RWPE2 (cell line): Measurements from ENCODE around the gene RTF1.

Experiments
- ATAC-seq: fragments of 200-7000 bp; cut with Tn5 transposase; 3 replicates; pipeline ENCODE4 v1.9.1; 2021; ENCODE audit warnings: low read depth
- DNase-seq: peaks from one replicate; pipeline ENCODE4 v3.0.0-alpha.2; 2020; ENCODE audit warnings: low spot score
- H3K27ac ChIP-seq: fragments of 450-650 bp; 2 replicates; pipeline ENCODE4 v1.5.1; 2017; ENCODE audit warnings: mild to moderate bottlenecking; ENCODE audit not compliant: poor library complexity, severe bottlenecking
- H3K27me3 ChIP-seq: fragments of 250-450 bp; sonication (Bioruptor Pico); 2 replicates; pipeline ENCODE4 v1.5.1; 2021; ENCODE audit warnings: mild to moderate bottlenecking, moderate library complexity; ENCODE audit not compliant: insufficient read depth, poor library complexity, severe bottlenecking
- H3K36me3 ChIP-seq: fragments of 250-450 bp; sonication (Bioruptor Pico); 2 replicates; pipeline ENCODE4 v1.5.1; 2020; ENCODE audit warnings: low read depth, mild to moderate bottlenecking, moderate library complexity
- H3K4me1 ChIP-seq: fragments of 250-450 bp; sonication (Bioruptor Pico); 2 replicates; pipeline ENCODE4 v1.5.1; 2021; ENCODE audit warnings: mild to moderate bottlenecking, moderate library complexity; ENCODE audit not compliant: insufficient read depth, poor library complexity, severe bottlenecking
- H3K4me3 ChIP-seq: fragments of 250-450 bp; sonication (Bioruptor Pico); 2 replicates; pipeline ENCODE4 v1.5.1; 2021; ENCODE audit warnings: mild to moderate bottlenecking, moderate library complexity; ENCODE audit not compliant: severe bottlenecking
- H3K9me3 ChIP-seq: fragments of 250-450 bp; sonication (Bioruptor Pico); 2 replicates; pipeline ENCODE4 v1.5.1; 2021; ENCODE audit warnings: mild to moderate bottlenecking, moderate library complexity; ENCODE audit not compliant: severe bottlenecking
- CTCF ChIP-seq: fragments of 450-650 bp; IDR thresholded peaks from one replicate; pipeline ENCODE4 v1.5.1; 2017; ENCODE audit warnings: mild to moderate bottlenecking, moderate library complexity; ENCODE audit not compliant: poor library complexity, severe bottlenecking

RTF1 gene

GRCh38 chr15:41408234-41408641 is 8.7 kb upstream of the RTF1 start:
- no peaks in the 10 kb centered on the region for H3K36me3 ChIP-seq
- H3K27me3 ChIP-seq = no peaks in the 10 kb centered on the region
- TF ChIP-seq CTCF = no peak
- no peaks in the 10 kb centered on the region for H3K9me3 ChIP-seq
- ATAC-seq = peak; percentile 38
- H3K4me3 ChIP-seq = no peak overlapping the region
- peaks cover 4% of the 10 kb centered on the region for H3K4me1 ChIP-seq
- DNase-seq = no peak
- no peak overlapping the region for H3K27ac ChIP-seq

GRCh38 chr15:41411031-41411430 is 5.9 kb upstream of the RTF1 start:
- no peaks in the 10 kb centered on the region for H3K36me3 ChIP-seq
- H3K4me1 ChIP-seq = peaks cover 4% of the 10 kb centered on the region
- H3K27me3 ChIP-seq = no peaks in the 10 kb centered on the region
- ATAC-seq (peak; percentile 24; the same call in 1 of the 3 replicates), DNase-seq (no peak)
- no peak overlapping the region for H3K4me3 ChIP-seq
- peak; percentile 8 for TF ChIP-seq CTCF
- no peaks in the 10 kb centered on the region for H3K9me3 ChIP-seq
- H3K27ac ChIP-seq = no peak overlapping the region

GRCh38 chr15:41411441-41411840 is 5.5 kb upstream of the RTF1 start:
- no peak for TF ChIP-seq CTCF
- Histone ChIP-seq H3K36me3 (no peaks in the 10 kb centered on the region), H3K4me3 (no peak overlapping the region), H3K4me1 (peaks cover 4% of the 10 kb centered on the region), H3K27ac (no peak overlapping the region), H3K9me3 (no peaks in the 10 kb centered on the region), H3K27me3 (no peaks in the 10 kb centered on the region)
- DNase-seq = no peak
- no peak for ATAC-seq

- no peak for TF ChIP-seq CTCF
- peak overlapping the region; percentile 34 for H3K27ac ChIP-seq
These were observed 660 bp upstream of the RTF1 start for GRCh38 chr15:41416128-41416741.

GRCh38 chr15:41417418-41418195 is 712 bp downstream of the RTF1 start:
- peak overlapping the region; percentile 96 for H3K4me3 ChIP-seq
- no peak for TF ChIP-seq CTCF
- H3K27me3 ChIP-seq = no peaks in the 10 kb centered on the region
- peak overlapping the region; percentile 34 for H3K27ac ChIP-seq
- DNase-seq (peak; percentile 73), ATAC-seq (peak; percentile 47)
- peaks cover 13% of the 10 kb centered on the region for H3K4me1 ChIP-seq
- no peaks in the 10 kb centered on the region for H3K9me3 ChIP-seq
- peaks cover 8% of the 10 kb centered on the region; the same call in 1 of the 2 replicates for H3K36me3 ChIP-seq

More at GRCh38 chr15:41416128-41416741, 660 bp upstream of the RTF1 start:
- DNase-seq (no peak), ATAC-seq (peak; percentile 16; the same call in 2 of the 3 replicates)
- no peaks in the 10 kb centered on the region for H3K9me3 ChIP-seq
- H3K4me1 ChIP-seq = peaks cover 15% of the 10 kb centered on the region
- H3K27me3 ChIP-seq = no peaks in the 10 kb centered on the region
- H3K36me3 ChIP-seq = peaks cover 4% of the 10 kb centered on the region; the same call in 1 of the 2 replicates
- H3K4me3 ChIP-seq = peak overlapping the region; percentile 96
